ENCODE results near the gene CLDN22.

CLDN22 gene

DNA sequence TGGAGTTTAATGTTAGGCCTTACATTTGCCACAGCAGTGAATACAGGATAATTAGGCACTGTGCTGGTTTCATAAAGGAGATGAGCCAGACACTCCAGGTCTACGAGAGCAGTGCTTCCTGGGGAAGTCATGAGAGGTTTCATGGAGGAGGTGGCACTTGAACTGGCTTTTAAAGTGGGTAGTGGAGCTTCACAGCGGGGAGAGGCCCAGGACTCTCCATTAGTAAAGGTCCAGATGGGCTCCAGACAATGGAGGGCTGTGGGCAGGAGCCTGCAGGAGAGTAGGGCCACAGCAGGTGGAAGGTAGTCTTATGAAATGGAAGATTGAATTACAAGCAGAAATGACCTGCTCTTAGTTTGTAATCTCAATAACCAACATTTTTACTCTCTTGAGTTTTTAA, 29.0 kb downstream of the CLDN22 start:
- Histone ChIP-seq H3K4me2 (ENCODE audit: low read length) (no peak overlapping the region), H3K9me3 (replicated peaks; ENCODE audit: low read length) (no peaks in the 10 kb centered on the region), H3K36me3 (ENCODE audit: insufficient read depth, low read length) (peaks cover 58% of the 10 kb centered on the region), H3K4me3 (ENCODE audit: low read length) (no peak overlapping the region), H3K27me3 (ENCODE audit: control insufficient read depth, insufficient read depth, low read length) (no peaks in the 10 kb centered on the region), H3K9ac (ENCODE audit: low read depth, low read length) (no peak overlapping the region), H3K4me1 (ENCODE audit: control insufficient read depth, insufficient read depth, low read length) (no peaks in the 10 kb centered on the region)

DNA sequence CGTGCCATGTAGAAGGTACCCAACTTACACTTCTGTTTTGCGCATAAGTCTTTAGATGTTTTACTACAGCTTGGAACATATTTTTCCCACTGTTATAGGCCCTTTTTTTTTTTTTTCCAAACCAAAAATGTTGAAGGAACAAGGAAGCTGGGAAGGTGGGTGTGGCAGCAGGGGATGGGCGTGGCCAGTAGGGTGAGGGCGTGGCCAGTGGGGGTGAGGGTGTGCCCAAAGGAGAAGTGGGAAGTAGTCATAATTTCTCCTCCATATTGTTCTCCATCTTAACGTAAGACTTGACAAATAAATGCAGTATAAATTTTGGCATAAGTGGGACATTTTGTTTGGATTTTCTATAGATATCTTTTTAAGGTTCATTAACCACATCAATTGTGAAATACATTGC, 30.4 kb downstream of the CLDN22 start:
- Histone ChIP-seq H3K36me3 (ENCODE audit: insufficient read depth, low read length) (peaks cover 58% of the 10 kb centered on the region), H3K4me3 (ENCODE audit: low read length) (no peak overlapping the region), H3K27me3 (ENCODE audit: control insufficient read depth, insufficient read depth, low read length) (no peaks in the 10 kb centered on the region), H3K9ac (ENCODE audit: low read depth, low read length) (no peak overlapping the region), H3K9me3 (replicated peaks; ENCODE audit: low read length) (no peaks in the 10 kb centered on the region), H3K4me2 (ENCODE audit: low read length) (no peak overlapping the region), H3K4me1 (ENCODE audit: control insufficient read depth, insufficient read depth, low read length) (no peaks in the 10 kb centered on the region)

DNA sequence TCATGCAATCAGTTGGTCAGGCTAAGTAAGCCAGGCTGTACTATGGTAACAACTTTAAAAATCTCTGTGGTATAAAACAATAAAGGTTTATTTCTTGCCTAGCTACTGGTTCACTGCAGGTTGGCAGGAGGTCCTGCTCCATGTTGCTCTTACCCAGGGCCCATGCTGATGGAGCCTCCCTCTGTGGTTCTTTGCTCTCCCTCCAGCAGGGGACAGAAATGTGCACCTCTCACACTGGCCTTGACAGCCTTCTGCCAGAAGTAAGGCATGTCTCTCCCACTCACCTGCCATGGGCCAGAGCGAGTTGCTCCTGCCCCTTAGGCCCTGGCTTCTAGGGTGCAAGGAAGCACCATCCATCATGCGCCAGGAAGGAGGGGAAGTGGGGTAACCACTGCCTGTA, 31.1 kb downstream of the CLDN22 start:
- no peak overlapping the region for H3K4me3 ChIP-seq (ENCODE audit: low read length)
- no peak overlapping the region for H3K9ac ChIP-seq (ENCODE audit: low read depth, low read length)
- H3K27me3 ChIP-seq (ENCODE audit: control insufficient read depth, insufficient read depth, low read length) = no peaks in the 10 kb centered on the region
- no peaks in the 10 kb centered on the region for H3K4me1 ChIP-seq (ENCODE audit: control insufficient read depth, insufficient read depth, low read length)
- H3K9me3 ChIP-seq (replicated peaks; ENCODE audit: low read length) = no peaks in the 10 kb centered on the region
- no peak overlapping the region for H3K4me2 ChIP-seq (ENCODE audit: low read length)
- peaks cover 63% of the 10 kb centered on the region for H3K36me3 ChIP-seq (ENCODE audit: insufficient read depth, low read length)

DNA sequence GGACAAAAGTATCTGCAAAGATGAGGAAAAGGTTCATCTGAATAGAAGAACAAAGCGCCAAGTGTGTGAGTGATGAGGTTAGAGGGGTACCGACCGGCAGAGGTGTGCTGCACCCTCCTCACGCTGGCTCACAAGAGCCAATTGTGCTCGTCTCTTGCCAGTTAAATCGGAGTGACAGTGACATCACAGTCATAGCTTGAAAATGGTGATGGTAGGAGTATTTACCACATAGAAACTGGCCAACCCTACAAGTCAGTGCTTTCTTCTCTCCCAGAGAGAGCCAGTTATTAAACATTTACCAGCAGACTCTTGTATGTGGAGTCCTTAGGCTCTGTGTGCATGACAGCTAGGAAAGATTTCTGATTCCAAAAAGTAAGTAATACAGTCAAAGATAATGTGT, 32.4 kb downstream of the CLDN22 start:
- H3K4me3 ChIP-seq (ENCODE audit: low read length) = no peak overlapping the region
- H3K9me3 ChIP-seq (replicated peaks; ENCODE audit: low read length) = no peaks in the 10 kb centered on the region
- no peaks in the 10 kb centered on the region for H3K27me3 ChIP-seq (ENCODE audit: control insufficient read depth, insufficient read depth, low read length)
- H3K9ac ChIP-seq (ENCODE audit: low read depth, low read length) = no peak overlapping the region
- no peak overlapping the region for H3K4me2 ChIP-seq (ENCODE audit: low read length)
- no peaks in the 10 kb centered on the region for H3K4me1 ChIP-seq (ENCODE audit: control insufficient read depth, insufficient read depth, low read length)
- peaks cover 66% of the 10 kb centered on the region for H3K36me3 ChIP-seq (ENCODE audit: insufficient read depth, low read length)

DNA sequence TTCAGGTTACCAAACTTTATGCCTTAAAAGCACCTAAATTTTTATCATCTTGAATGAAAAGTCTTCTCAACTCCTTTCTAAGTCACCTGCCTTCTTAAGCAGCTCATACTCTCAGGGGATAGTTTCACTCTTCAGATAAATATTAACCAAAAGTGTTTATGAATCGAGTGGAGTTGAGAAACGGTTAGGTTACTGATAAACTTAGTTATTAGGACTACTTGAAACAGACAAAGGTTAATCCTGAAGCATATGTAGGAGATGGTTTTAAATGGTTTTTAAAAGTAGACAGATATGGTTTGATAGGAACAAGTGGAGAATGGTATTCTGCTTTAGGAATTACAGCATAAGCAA, 32.8 kb downstream of the CLDN22 start:
- Histone ChIP-seq H3K27me3 (ENCODE audit: control insufficient read depth, insufficient read depth, low read length) (no peaks in the 10 kb centered on the region), H3K4me2 (ENCODE audit: low read length) (no peak overlapping the region), H3K9ac (ENCODE audit: low read depth, low read length) (no peak overlapping the region), H3K9me3 (replicated peaks; ENCODE audit: low read length) (no peaks in the 10 kb centered on the region), H3K4me3 (ENCODE audit: low read length) (no peak overlapping the region), H3K36me3 (ENCODE audit: insufficient read depth, low read length) (peaks cover 69% of the 10 kb centered on the region), H3K4me1 (ENCODE audit: control insufficient read depth, insufficient read depth, low read length) (no peaks in the 10 kb centered on the region)

DNA sequence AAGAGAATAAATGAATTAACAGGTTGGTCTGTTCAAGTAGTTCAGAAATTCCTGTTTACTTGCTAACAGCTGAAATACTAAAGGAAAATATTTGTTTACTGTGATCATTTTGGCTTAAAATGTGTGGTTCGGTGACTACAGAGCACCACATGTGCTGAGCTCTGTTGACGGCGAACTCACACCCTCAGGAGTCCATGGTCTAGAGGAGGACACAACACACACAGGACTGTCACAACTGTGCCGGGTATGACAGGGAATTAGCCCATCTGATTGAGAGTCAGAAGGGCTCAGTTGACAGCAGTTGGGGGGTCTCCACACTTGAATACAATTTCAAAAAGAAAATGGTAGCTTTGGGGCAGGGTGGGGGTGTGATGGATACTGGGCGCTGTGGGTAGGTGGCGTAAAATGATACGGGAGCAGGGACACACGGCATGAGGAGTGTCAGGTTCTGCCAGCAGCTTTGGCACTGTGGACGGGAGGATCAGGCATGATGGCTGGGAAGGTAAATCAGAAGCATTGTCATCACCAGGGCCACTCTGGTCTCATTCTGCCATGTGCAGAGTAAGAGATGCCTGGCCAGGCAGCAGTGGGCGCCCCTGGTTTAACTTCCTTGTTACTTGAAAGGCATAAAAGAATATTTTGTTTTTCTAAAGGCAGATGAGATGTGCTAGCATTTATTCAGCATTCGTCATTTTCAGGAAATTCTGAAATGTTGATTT, 33.3 kb downstream of the CLDN22 start:
- no peaks in the 10 kb centered on the region for H3K27me3 ChIP-seq (ENCODE audit: control insufficient read depth, insufficient read depth, low read length)

DNA sequence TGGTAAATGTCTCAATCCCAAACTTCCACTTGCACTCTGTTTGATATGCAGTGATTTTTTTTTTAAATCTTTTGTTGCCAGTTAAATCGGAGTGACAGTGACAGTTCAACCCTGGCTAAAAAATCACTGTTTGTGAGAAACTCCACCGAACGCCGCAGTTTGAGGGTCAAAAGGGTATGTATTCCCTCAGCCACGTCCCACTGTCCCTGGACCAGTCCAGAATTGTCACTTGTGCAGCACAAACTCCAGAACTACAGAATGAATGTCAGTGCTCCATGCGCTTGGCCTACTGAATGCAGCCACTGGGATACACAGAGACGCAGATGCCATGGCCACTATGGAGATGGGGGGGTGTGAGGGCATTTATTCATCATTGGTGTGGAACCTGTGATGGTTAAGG, 34.2 kb downstream of the CLDN22 start:
- Histone ChIP-seq H3K36me3 (ENCODE audit: insufficient read depth, low read length) (peaks cover 74% of the 10 kb centered on the region), H3K9ac (ENCODE audit: low read depth, low read length) (no peak overlapping the region), H3K4me1 (ENCODE audit: control insufficient read depth, insufficient read depth, low read length) (no peaks in the 10 kb centered on the region), H3K4me2 (ENCODE audit: low read length) (no peak overlapping the region), H3K9me3 (replicated peaks; ENCODE audit: low read length) (no peaks in the 10 kb centered on the region), H3K4me3 (ENCODE audit: low read length) (no peak overlapping the region), H3K27me3 (ENCODE audit: control insufficient read depth, insufficient read depth, low read length) (no peaks in the 10 kb centered on the region)

More for the DNA sequence above, 33.3 kb downstream of the CLDN22 start:
- Histone ChIP-seq H3K4me3 (ENCODE audit: low read length) (no peak overlapping the region), H3K4me2 (ENCODE audit: low read length) (no peak overlapping the region), H3K36me3 (ENCODE audit: insufficient read depth, low read length) (peaks cover 73% of the 10 kb centered on the region), H3K9ac (ENCODE audit: low read depth, low read length) (no peak overlapping the region), H3K4me1 (ENCODE audit: control insufficient read depth, insufficient read depth, low read length) (no peaks in the 10 kb centered on the region), H3K9me3 (replicated peaks; ENCODE audit: low read length) (no peaks in the 10 kb centered on the region)

DNA sequence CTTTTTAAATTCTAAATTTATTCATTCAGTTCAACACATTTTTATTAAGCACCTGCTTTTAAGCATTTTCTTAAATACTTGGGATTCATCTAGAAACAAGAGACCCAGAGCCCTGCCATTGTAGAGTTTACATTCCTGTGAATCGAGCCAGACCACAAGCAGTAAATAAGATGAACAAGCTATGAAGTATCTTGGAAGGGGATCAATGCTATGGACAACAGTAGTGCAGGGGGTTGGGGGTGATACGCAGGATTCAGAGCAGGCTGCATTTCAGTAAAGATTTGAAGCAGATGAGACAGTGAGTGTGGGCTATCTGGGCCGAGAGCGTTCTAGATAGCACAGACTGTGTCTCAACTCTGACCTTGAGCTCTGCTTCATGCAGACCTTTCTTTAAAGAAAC, 35.1 kb downstream of the CLDN22 start:
- no peak overlapping the region for H3K9ac ChIP-seq (ENCODE audit: low read depth, low read length)
- peaks cover 77% of the 10 kb centered on the region for H3K36me3 ChIP-seq (ENCODE audit: insufficient read depth, low read length)
- no peaks in the 10 kb centered on the region for H3K4me1 ChIP-seq (ENCODE audit: control insufficient read depth, insufficient read depth, low read length)
- H3K9me3 ChIP-seq (replicated peaks; ENCODE audit: low read length) = no peaks in the 10 kb centered on the region
- H3K4me2 ChIP-seq (ENCODE audit: low read length) = no peak overlapping the region
- no peak overlapping the region for H3K4me3 ChIP-seq (ENCODE audit: low read length)
- H3K27me3 ChIP-seq (ENCODE audit: control insufficient read depth, insufficient read depth, low read length) = no peaks in the 10 kb centered on the region

DNA sequence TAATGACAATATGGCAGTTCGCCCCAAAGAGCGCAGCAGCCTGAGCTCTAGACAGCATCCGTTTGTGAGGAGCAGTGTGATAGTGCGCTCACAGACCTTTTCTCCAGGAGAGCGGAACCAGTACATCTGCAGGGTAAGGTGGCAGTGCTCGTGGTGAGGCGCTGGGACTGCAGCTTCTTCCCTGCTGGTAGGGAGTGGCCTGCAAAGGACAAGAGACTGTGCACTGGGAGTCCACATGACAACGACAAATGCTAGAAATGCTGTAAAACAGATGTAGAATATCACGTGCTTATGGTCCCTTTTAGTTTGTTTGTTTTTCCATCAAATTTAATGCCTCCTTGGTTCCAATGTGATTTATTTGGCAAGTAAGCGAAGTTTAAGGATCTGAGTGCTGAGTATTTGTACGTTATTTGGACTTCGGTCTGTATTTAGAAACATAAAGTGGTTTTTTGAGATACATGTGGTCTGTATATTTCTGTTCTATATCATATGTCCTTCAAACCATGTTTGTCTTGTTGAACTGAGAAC, 35.8 kb downstream of the CLDN22 start:
- Histone ChIP-seq H3K4me1 (ENCODE audit: control insufficient read depth, insufficient read depth, low read length) (no peaks in the 10 kb centered on the region), H3K36me3 (ENCODE audit: insufficient read depth, low read length) (peaks cover 70% of the 10 kb centered on the region), H3K9me3 (replicated peaks; ENCODE audit: low read length) (no peaks in the 10 kb centered on the region), H3K4me3 (ENCODE audit: low read length) (no peak overlapping the region), H3K4me2 (ENCODE audit: low read length) (no peak overlapping the region), H3K9ac (ENCODE audit: low read depth, low read length) (no peak overlapping the region), H3K27me3 (ENCODE audit: control insufficient read depth, insufficient read depth, low read length) (no peaks in the 10 kb centered on the region)

DNA sequence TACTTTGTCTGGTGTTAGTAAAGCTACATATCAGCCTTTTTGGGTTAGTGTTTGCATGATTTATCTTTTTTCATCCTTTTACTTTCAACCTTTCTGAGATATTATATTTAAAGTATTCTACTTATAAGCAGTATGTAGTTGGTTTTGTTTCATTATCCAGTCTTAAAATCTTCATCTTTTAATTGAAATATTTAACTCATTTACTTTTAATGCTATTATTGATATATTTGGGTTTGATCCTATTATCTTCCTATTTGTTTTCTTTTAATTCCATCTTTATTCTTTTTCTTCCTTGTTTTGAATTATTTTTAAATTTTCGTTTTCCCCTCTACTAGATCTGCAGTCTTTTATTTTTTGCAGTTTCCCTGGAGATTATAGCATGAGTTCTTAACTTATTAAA, 44.0 kb downstream of the CLDN22 start:
- no peak overlapping the region for H3K4me2 ChIP-seq (ENCODE audit: low read length)
- no peaks in the 10 kb centered on the region for H3K27me3 ChIP-seq (ENCODE audit: control insufficient read depth, insufficient read depth, low read length)
- H3K4me3 ChIP-seq (ENCODE audit: low read length) = no peak overlapping the region
- peaks cover 28% of the 10 kb centered on the region for H3K36me3 ChIP-seq (ENCODE audit: insufficient read depth, low read length)
- no peaks in the 10 kb centered on the region for H3K4me1 ChIP-seq (ENCODE audit: control insufficient read depth, insufficient read depth, low read length)
- H3K9ac ChIP-seq (ENCODE audit: low read depth, low read length) = no peak overlapping the region
- H3K9me3 ChIP-seq (replicated peaks; ENCODE audit: low read length) = no peaks in the 10 kb centered on the region

DNA sequence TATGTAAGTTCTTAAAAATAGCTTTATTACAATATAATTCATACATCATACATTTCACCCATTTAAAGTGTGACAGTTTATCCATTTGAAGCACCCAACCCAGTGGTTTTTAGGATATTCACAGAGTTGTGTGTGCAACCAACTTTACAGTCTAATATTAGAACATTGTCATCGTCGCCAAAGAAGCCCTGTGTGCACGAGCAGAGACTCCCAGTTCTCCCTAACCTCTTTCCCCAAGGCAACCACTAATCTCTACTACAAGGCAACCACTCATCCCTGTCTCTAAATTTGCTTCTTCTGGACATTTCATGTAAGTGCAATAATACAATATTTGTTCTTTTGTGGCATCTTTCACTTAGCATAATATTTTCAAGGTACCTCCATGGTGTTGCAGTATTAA, 47.7 kb downstream of the CLDN22 start:
- Histone ChIP-seq H3K4me3 (ENCODE audit: low read length) (no peak overlapping the region), H3K36me3 (ENCODE audit: insufficient read depth, low read length) (peaks cover 43% of the 10 kb centered on the region), H3K9me3 (replicated peaks; ENCODE audit: low read length) (no peaks in the 10 kb centered on the region), H3K4me1 (ENCODE audit: control insufficient read depth, insufficient read depth, low read length) (no peaks in the 10 kb centered on the region), H3K4me2 (ENCODE audit: low read length) (no peak overlapping the region), H3K9ac (ENCODE audit: low read depth, low read length) (no peak overlapping the region), H3K27me3 (ENCODE audit: control insufficient read depth, insufficient read depth, low read length) (no peaks in the 10 kb centered on the region)

DNA sequence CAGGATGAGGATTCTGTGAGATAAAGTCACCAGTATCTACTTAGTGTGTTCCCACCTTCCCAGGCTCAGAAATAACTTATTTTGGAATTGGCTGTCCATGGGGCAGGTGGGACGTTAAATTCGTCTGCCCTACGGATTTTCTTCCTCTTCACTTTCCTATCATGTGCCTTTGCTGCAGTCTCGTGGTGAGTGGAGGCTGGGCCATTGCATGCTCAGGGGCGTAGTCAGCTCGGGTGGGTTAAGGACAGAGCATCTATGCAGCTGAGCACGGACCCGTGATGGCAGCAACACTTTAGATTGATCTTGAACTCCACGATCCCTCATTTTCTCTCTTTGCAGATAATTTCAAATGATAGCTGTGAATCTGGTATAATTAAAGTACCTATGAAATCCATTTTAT, 51.5 kb downstream of the CLDN22 start:
- H3K9ac ChIP-seq (ENCODE audit: low read depth, low read length) = no peak overlapping the region
- H3K4me2 ChIP-seq (ENCODE audit: low read length) = no peak overlapping the region
- H3K9me3 ChIP-seq (replicated peaks; ENCODE audit: low read length) = no peaks in the 10 kb centered on the region
- H3K4me3 ChIP-seq (ENCODE audit: low read length) = no peak overlapping the region
- peaks cover 3% of the 10 kb centered on the region for H3K4me1 ChIP-seq (ENCODE audit: control insufficient read depth, insufficient read depth, low read length)
- peaks cover 50% of the 10 kb centered on the region for H3K36me3 ChIP-seq (ENCODE audit: insufficient read depth, low read length)
- H3K27me3 ChIP-seq (ENCODE audit: control insufficient read depth, insufficient read depth, low read length) = no peaks in the 10 kb centered on the region

Measured in skeletal muscle satellite cell (primary cell).